Neural crest cell (in vitro differentiated cells): Measurements from ENCODE around the gene FEZF2. TPM values are rescaled to one million over a fixed set of nuclear protein-coding genes. Genes with fewer than 3 reads are reported as not detected.
A peak's percentile ranks its signal among the peaks of the same experiment; 100 is the strongest.

ENCODE experiments used
- DNase-seq: peaks from one replicate; pipeline ENCODE4 v3.0.0; 2021; ENCODE audit warnings: low read depth, mixed read lengths, low spot score
- H3K27ac Mint-ChIP-seq: one replicate; pipeline ENCODE4 v1.8.0; 2021; ENCODE audit warnings: mild to moderate bottlenecking, mixed read lengths; ENCODE audit not compliant: unreplicated experiment
- H3K27me3 Mint-ChIP-seq: 2 replicates; pipeline ENCODE4 v1.8.0; 2021; ENCODE audit warnings: low read depth, mild to moderate bottlenecking, mixed read lengths
- H3K36me3 Mint-ChIP-seq: 2 replicates; pipeline ENCODE4 v1.8.0; 2021; ENCODE audit warnings: low read depth, mild to moderate bottlenecking, mixed read lengths
- H3K4me1 Mint-ChIP-seq: 2 replicates; pipeline ENCODE4 v1.8.0; 2021; ENCODE audit warnings: mixed read lengths
- H3K4me3 Mint-ChIP-seq: one replicate; pipeline ENCODE4 v1.8.0; 2021; ENCODE audit warnings: mild to moderate bottlenecking, mixed read lengths
- H3K9me3 Mint-ChIP-seq: 2 replicates; pipeline ENCODE4 v1.8.0; 2021; ENCODE audit warnings: mixed read lengths
- long read RNA-seq: library from polyadenylated mRNA; unstranded; transcript quantifications from one replicate; pipeline ENCODE4 v2.0.0, GENCODE V29; 2020
- total RNA-seq: library from RNA; stranded (reverse); gene quantifications from 2 replicates; pipeline ENCODE4 v1.2.1, GENCODE V29; 2021
- TF ChIP-seq, protein P1 (sequence below): fragments of 200-600 bp; sonication (generic); conservative IDR thresholded peaks from 2 replicates; pipeline ENCODE4 v1.5.0; 2021; ENCODE audit warnings: antibody characterized with exemption, mild to moderate bottlenecking

The FEZF2 gene
- 0.18 and 0.28 TPM in 2 replicates for total RNA-seq
- long read RNA-seq: 0 reads

DNA sequence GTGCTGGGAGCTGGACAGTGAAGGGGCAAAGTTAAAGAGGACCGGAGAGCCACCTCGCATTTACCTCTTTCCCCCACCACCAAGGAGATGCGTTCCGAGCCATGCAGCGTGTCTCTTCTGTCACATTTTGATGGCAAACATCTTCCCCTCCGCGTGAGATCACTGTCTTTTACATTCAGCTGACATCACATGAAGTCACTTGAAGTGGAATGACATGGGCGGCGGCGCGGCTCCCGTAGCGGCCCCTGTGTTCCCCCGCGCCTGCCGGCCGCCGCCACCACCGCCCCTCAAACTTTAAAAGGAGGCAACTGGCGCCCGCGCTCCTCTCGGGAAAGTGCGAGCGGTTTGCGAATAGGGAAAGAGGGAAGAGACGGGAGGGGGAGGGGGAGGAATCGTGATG, at the start of gene FEZF2:
Gene FEZF2, minus strand, starts transcription at position 336 of the 400 bp plus-strand sequence. CDS start 682 bp downstream, outside the sequence.
- no peak for DNase-seq
- Mint-ChIP-seq H3K9me3 (no peaks in the 10 kb centered on the region), H3K4me3 (peak within 1 kb of the TSS; percentile 39), H3K4me1 (peaks cover 38% of the 10 kb centered on the region), H3K27ac (no peak within 1 kb of the TSS), H3K27me3 (peaks cover 100% of the 10 kb centered on the region), H3K36me3 (no peaks in the 10 kb centered on the region)
- TF ChIP-seq, protein P1, sequence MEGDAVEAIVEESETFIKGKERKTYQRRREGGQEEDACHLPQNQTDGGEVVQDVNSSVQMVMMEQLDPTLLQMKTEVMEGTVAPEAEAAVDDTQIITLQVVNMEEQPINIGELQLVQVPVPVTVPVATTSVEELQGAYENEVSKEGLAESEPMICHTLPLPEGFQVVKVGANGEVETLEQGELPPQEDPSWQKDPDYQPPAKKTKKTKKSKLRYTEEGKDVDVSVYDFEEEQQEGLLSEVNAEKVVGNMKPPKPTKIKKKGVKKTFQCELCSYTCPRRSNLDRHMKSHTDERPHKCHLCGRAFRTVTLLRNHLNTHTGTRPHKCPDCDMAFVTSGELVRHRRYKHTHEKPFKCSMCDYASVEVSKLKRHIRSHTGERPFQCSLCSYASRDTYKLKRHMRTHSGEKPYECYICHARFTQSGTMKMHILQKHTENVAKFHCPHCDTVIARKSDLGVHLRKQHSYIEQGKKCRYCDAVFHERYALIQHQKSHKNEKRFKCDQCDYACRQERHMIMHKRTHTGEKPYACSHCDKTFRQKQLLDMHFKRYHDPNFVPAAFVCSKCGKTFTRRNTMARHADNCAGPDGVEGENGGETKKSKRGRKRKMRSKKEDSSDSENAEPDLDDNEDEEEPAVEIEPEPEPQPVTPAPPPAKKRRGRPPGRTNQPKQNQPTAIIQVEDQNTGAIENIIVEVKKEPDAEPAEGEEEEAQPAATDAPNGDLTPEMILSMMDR: no peak

DNA sequence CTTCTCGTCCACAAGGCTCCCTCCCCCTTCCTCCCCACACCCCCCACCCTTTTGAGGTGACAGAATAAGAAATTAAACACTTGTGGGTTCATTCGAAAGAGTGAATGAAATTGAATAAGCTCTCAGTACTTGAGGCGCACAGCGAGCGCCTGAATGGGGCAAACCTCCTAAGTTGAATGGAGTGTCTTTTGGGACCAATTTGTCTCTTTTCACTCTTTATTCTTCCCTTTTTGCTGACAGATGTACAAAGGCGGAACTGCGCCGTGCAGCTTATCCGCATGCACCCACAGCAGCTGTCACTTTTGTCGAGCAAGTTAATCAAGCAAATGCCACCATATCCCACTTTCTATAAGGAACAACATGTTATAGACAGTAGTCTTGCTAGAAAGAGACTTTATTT, 47.9 kb upstream of the FEZF2 start:
- no peaks in the 10 kb centered on the region for H3K36me3 Mint-ChIP-seq
- TF ChIP-seq, protein P1: no peak
- H3K27ac Mint-ChIP-seq: peak overlapping the region; percentile 15
- peaks cover 78% of the 10 kb centered on the region for H3K27me3 Mint-ChIP-seq
- peaks cover 38% of the 10 kb centered on the region for H3K4me1 Mint-ChIP-seq
- no peaks in the 10 kb centered on the region for H3K9me3 Mint-ChIP-seq
- peak overlapping the region; percentile 66 for H3K4me3 Mint-ChIP-seq
- DNase-seq: no peak

DNA sequence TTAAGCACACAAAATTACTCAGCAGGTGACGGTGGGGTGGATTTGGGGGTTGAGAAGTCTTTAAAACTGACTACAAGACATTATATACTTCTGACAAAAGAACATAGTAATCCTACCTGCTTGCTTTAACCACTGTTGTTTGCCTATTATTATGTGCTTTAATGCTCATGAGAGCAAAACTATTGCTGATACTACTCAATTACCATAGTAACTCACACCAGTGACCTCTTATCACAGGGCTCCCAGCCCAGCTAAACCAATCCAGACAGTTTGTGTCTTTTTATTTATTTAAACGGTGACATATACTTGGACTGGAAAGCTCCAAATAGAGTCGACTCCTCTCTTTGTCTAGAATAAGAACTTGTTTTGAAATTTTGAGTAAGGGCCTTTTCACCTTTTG, 42.8 kb upstream of the FEZF2 start:
- no peaks in the 10 kb centered on the region for H3K36me3 Mint-ChIP-seq
- H3K9me3 Mint-ChIP-seq: no peaks in the 10 kb centered on the region
- DNase-seq: no peak
- peaks cover 55% of the 10 kb centered on the region for H3K27me3 Mint-ChIP-seq
- H3K4me3 Mint-ChIP-seq: peak overlapping the region; percentile 82
- no peak overlapping the region for H3K27ac Mint-ChIP-seq
- peaks cover 54% of the 10 kb centered on the region for H3K4me1 Mint-ChIP-seq
- TF ChIP-seq, protein P1: no peak

DNA sequence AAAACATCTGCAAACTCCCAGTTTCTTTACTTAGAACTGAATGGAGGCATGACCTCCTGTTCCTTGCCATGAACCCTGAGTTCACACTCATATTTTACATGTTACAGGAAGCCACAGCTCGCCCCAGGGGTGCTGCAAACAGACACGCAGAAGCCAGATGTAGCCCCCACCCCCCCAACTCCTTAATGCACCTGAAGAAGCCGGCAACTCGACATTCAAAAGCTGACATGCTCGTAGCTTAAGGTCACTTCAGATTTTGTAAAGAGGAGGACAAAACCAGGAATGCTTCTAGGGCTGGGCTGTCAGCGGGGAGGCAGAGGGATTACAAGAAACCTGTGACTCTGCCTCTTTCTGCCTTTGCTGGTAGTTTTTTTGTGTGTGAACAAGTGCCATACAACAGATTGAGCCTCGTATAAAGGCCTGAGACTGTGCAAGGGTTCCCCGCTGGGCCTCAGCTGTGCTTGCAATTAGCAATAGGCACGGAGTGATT, 42.0 kb upstream of the FEZF2 start:
- Mint-ChIP-seq H3K4me1 (peaks cover 46% of the 10 kb centered on the region), H3K36me3 (no peaks in the 10 kb centered on the region), H3K9me3 (no peaks in the 10 kb centered on the region), H3K27ac (peak overlapping the region; percentile 81), H3K27me3 (peaks cover 48% of the 10 kb centered on the region), H3K4me3 (peak overlapping the region; percentile 82)
- peak; percentile 10 for DNase-seq
- TF ChIP-seq, protein P1: no peak

DNA sequence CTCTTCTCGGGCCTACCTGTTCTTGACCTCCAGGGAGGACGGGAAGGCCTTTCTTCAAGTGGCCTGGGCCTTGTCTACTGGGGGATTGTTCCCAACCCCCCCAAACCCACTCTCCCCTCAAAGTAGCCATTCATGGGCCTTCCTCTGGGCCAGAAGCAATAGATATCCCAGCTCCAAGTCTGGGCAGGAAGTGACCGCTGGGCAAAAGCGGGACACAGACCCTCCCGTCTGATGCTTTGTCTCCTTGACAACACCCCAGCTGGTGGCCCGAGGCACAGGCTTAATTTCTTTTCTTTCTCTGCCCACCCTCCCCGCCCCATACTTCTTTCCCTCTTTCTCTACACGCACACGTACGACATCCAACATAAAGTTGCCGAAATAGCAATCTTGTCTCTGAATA, 41.4 kb upstream of the FEZF2 start:
- peak overlapping the region; percentile 81 for H3K27ac Mint-ChIP-seq
- no peaks in the 10 kb centered on the region for H3K36me3 Mint-ChIP-seq
- H3K4me1 Mint-ChIP-seq: peaks cover 42% of the 10 kb centered on the region
- TF ChIP-seq, protein P1: no peak
- DNase-seq: peak; percentile 41
- peaks cover 48% of the 10 kb centered on the region for H3K27me3 Mint-ChIP-seq
- H3K9me3 Mint-ChIP-seq: no peaks in the 10 kb centered on the region
- peak overlapping the region; percentile 82 for H3K4me3 Mint-ChIP-seq
